Measurements from ENCODE around the gene NLGN1.

DNA sequence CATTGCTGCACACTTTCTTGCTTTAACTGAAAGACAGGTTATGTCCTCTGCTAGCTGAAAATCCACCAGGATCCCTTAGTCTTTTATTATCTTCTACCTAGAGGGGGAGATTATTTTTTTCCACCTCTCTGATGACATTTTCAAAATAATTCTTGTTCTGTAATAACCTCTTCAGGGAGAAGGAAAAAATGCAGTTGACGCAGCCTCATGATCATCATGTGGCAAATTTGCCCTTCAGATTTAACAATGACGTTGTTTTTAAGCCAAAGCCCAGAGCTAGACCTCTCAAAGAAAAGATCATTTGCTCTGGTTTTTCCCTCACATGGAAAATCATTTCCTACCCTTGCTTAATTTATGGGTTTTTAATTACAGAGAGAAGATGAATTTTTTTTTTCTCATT is 724.9 kb downstream of the NLGN1 start:
- TF ChIP-seq, protein P1, sequence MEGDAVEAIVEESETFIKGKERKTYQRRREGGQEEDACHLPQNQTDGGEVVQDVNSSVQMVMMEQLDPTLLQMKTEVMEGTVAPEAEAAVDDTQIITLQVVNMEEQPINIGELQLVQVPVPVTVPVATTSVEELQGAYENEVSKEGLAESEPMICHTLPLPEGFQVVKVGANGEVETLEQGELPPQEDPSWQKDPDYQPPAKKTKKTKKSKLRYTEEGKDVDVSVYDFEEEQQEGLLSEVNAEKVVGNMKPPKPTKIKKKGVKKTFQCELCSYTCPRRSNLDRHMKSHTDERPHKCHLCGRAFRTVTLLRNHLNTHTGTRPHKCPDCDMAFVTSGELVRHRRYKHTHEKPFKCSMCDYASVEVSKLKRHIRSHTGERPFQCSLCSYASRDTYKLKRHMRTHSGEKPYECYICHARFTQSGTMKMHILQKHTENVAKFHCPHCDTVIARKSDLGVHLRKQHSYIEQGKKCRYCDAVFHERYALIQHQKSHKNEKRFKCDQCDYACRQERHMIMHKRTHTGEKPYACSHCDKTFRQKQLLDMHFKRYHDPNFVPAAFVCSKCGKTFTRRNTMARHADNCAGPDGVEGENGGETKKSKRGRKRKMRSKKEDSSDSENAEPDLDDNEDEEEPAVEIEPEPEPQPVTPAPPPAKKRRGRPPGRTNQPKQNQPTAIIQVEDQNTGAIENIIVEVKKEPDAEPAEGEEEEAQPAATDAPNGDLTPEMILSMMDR (IDR thresholded peaks at IDR 0.05), result no peak
- TF ChIP-seq EP300 (IDR thresholded peaks at IDR 0.05) (no peak), POLR2A (IDR thresholded peaks at IDR 0.05; ENCODE audit: low read depth) (no peak)
